ENCODE data around the gene TTC19.
"Not testable (repeated sequence)": the region's sequence is repeated elsewhere in the genome, so short reads cannot be mapped to it uniquely, and the experiment has no call there.

TTC19 gene

GRCh38 chr17:16027708-16028584 lies 28.3 kb downstream of the TTC19 start:
- DNase-seq (ENCODE audit: low read depth, low spot score): peak; percentile 11

GRCh38 chr17:16033729-16034349 lies 34.2 kb downstream of the TTC19 start:
- no peak for DNase-seq (ENCODE audit: low read depth, low spot score)

GRCh38 chr17:16036261-16036660 lies 36.6 kb downstream of the TTC19 start:
- no peak for DNase-seq (ENCODE audit: low read depth, low spot score)

- DNase-seq (ENCODE audit: low read depth, low spot score): no peak
Observed at GRCh38 chr17:16037636-16038035, 38.0 kb downstream of the TTC19 start.

GRCh38 chr17:16040710-16041251 lies 41.2 kb downstream of the TTC19 start:
- no peak for DNase-seq (ENCODE audit: low read depth, low spot score)

DNA sequence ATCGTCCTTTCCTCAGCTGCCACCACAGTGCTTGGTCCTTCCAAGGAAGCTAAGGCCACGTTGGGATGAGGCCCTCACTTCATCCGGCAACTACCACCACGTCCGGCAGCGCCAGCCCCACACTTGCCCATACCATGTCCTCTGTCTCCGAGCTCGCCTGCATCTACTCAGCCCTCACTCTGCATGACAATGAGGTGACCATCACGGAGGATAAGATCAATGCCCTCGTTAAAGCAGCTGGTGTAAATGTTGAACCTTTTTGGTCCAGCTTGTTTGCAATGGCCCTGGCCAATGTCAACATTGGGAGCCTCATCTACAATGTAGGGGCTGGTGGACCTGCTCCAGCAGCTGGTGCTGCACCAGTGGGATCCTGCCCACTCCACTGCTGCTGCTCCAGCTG lies 44.9 kb downstream of the TTC19 start:
- no peak for DNase-seq (ENCODE audit: low read depth, low spot score)

GRCh38 chr17:16046966-16047365 lies 47.3 kb downstream of the TTC19 start:
- DNase-seq (ENCODE audit: low read depth, low spot score): no peak

DNA sequence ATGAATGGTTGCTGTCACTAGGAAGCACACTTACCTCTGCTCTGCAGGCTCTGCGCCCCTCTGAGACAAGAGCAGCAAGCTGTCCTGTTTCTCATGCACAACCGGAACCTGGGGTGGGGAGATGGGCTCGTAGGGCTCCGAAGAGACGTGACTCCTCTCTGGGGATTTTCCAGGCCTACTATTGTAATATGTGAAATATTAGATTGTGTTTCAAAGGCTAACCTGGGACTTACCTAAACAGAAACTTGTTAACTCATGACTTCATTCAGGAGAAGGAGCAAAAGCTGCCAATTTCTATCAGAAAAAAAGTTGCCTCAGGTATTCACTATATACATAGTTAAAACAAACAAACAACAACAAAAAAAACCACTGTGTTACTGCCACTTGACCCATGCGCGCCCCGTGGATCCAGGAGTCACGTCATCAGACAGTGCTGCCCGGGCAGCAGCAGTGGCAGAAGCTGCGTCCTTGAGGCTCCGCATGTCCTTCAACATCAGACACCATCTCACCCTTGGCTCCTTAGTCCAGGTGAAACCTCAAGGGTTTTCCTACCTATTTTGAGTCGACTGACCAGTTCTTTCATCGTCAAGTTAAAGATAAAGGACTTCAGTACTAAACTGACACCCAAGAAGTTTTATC lies 49.3 kb downstream of the TTC19 start:
- DNase-seq (ENCODE audit: low read depth, low spot score): no peak

GRCh38 chr17:16050844-16051243 lies 51.2 kb downstream of the TTC19 start:
- DNase-seq (ENCODE audit: low read depth, low spot score): no peak

- no peak for DNase-seq (ENCODE audit: low read depth, low spot score)
Observed at GRCh38 chr17:16052486-16052885, 52.9 kb downstream of the TTC19 start.

GRCh38 chr17:16055139-16055538 lies 55.5 kb downstream of the TTC19 start:
- DNase-seq (ENCODE audit: low read depth, low spot score): not testable (repeated sequence)

- DNase-seq (ENCODE audit: low read depth, low spot score): no peak
Observed at GRCh38 chr17:16061631-16062030, 62.0 kb downstream of the TTC19 start.

- no peak for DNase-seq (ENCODE audit: low read depth, low spot score)
Observed at GRCh38 chr17:16066125-16066524, 66.5 kb downstream of the TTC19 start.

DNA sequence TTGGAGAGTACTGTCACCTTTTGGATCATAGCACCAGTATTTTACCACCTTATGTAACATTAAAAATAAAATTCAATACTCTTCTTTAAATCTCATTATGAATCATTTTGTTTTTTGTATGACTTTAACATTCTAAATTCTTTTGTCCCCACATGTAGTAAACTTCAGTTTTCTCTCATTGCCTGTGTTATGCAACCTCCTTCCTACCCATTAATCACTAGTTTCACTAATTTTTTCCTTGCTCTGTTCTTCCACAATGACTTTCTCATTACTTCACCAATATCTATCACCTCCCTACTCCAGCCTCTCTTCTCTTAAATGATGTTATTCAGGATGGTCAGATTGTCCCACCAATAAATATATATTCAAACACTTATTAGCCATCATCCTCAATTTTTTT lies 68.7 kb downstream of the TTC19 start:
- DNase-seq (ENCODE audit: low read depth, low spot score): no peak

DNA sequence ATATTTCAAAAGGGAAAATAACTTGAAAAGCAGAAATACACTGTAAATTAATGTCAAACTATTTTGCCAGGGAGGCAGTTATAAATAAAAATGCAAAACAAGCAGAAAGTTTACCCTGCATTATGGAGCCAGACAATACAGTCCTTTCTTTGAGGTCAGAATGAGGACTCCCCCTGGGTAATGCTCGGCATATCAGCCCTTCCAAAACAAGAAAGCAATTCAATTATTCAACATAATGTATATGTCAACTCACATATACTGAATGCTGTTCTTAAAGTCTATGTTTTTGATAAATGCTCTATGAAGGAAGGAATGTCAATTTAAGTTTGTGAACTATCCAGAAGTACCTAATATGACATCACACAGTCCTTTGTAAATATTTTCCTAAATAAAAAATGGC lies 72.4 kb downstream of the TTC19 start:
- DNase-seq (ENCODE audit: low read depth, low spot score): no peak

DNA sequence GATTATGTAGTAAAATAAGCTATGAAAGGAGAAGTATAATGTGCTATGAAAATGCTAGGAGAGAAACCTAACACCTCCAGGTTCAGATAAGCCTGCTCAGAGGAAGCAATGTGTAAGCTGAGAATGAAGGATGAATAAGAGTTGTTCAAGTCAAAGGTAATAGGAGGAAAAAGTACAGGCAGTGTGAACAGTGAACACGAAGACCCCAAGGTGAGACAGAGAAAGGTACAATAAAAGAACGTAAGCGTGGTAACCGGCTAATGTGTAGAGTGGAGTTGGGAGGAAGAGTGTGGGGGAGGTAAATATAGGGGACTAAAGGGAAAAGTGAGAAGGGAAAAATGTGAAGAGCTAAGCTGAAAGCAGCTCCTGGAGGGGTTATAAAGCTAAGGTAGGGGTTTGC lies 74.2 kb downstream of the TTC19 start:
- DNase-seq (ENCODE audit: low read depth, low spot score): no peak

- no peak for DNase-seq (ENCODE audit: low read depth, low spot score)
Observed at GRCh38 chr17:16074423-16074822, 74.8 kb downstream of the TTC19 start.

DNA sequence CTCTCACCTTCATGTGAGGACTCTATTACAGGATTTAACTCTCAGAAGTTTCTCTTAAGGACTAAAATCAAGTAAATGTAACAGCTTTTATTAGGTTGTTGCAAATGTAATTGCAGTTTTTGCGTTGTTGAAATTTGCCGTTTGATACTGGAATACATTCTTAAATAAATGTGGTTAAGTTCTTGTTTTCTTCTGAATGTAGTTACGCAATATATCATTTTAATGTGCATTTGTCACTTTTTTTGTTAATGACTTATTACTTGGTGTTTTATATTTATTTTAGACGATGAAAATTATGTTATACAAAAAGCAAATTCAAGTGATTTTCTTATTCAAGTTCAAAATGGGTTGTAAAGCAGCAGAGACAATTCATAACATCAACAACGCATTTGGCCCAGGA lies 76.3 kb downstream of the TTC19 start:
- DNase-seq (ENCODE audit: low read depth, low spot score): no peak

Measured in activated CD4-positive, CD25-positive, alpha-beta regulatory T cell treated with anti-CD3 and anti-CD28 coated beads, Interleukin-2, amount 50 U/mL, for 16 hours (primary cell).